GM12872 (cell line): ENCODE results near the gene JHY.

Experiments used
- TF ChIP-seq, protein P1 (sequence below): IDR thresholded peaks from 3 replicates; pipeline ENCODE4 v1.5.1; 2011; ENCODE audit warnings: low read depth, mild to moderate bottlenecking, low read length, moderate library complexity; ENCODE audit not compliant: insufficient read depth

JHY gene

GRCh38 chr11:122979103-122979814, 96.7 kb downstream of the JHY start:
- TF ChIP-seq, protein P1, sequence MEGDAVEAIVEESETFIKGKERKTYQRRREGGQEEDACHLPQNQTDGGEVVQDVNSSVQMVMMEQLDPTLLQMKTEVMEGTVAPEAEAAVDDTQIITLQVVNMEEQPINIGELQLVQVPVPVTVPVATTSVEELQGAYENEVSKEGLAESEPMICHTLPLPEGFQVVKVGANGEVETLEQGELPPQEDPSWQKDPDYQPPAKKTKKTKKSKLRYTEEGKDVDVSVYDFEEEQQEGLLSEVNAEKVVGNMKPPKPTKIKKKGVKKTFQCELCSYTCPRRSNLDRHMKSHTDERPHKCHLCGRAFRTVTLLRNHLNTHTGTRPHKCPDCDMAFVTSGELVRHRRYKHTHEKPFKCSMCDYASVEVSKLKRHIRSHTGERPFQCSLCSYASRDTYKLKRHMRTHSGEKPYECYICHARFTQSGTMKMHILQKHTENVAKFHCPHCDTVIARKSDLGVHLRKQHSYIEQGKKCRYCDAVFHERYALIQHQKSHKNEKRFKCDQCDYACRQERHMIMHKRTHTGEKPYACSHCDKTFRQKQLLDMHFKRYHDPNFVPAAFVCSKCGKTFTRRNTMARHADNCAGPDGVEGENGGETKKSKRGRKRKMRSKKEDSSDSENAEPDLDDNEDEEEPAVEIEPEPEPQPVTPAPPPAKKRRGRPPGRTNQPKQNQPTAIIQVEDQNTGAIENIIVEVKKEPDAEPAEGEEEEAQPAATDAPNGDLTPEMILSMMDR, result no peak

DNA sequence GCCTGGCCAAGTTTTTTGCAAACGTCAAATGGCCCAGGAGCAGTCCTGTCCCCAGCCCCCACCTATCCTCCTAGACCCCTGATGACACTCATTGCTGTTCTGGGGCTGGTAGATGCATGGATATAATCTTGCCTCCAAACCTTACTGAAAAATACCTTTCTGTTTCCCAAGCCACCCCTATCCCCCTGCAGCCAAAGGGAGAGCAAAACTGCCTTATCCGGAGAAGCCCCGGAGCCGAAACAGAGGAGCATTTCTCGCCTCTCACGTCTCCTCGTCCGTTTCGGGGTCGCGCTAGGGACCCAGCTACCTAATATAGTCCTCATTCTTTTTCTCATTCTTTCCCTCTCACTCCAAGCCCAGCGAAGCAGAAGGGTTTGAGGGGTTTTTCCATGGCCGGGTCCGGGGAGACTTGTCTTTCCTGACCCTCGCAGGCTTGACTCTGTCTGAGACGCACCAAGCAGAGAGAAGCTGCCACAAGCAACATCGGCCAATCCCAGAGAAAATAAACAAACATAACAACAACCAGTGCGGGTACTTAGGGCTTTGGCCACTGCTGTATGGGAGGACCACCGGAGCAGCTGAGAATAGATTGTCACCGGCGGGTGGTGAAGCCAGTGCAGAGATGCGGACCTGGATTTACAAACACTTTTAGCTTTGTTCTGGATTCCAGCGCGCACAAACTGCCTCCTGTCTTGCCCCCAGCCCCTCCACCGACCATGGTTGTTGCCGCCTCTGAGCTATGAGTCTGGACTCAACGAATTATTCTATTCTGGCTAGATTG, 97.4 kb downstream of the JHY start:
- TF ChIP-seq, protein P1, result no peak

DNA sequence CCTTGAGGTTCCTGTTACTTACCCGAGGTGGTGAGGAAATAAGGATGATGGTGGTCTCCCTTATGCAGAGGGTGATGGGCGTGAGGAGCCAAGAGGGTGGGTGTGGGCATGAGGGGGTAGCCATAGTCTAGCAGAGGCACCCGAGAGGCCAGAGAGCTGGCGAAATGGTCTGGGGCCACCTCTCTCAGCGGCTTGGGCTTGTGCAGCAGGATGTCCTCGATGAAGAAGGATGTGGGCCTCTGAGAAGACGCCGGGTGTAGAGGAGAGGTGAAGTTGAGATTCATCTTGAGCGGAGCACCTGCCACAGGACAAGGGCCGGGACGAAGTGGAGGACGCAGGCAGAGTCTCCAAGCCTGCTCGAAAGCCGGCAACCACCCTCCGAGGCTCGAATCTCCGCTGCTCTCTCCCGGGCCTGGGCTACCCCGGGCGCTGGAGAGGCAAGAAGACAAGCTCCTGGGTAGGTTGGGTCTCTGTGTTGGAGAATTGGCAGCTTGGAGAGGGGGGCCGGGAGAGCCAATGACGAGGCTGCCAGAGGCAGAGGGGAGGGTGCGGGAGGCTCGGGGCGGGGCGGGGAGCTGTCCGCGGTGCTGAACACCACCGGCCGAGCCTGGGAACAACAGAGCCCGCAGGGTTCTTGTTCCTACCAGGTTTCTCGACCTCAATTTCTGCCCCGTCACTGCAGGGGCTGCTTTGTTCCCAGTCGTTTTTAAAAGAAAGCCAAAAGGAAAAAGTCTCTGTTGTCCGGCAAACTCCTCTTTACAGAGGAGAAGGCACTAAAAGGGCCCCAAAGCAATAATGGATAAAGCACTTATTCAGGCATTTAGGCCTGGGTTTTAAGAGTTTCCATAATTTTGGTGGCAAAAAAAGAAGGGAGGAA, 99.1 kb downstream of the JHY start, which contains the start of gene BSX:
TSS of gene BSX (minus strand) at position 447 of the 877 bp plus-strand sequence. CDS start at position 284, 163 bp downstream.
- TF ChIP-seq, protein P1, result no peak

- TF ChIP-seq, protein P1, result no peak
Measured at GRCh38 chr11:122983438-122984185, 101.1 kb downstream of the JHY start.

GRCh38 chr11:122984186-122985011, 101.8 kb downstream of the JHY start:
- TF ChIP-seq, protein P1, result no peak

DNA sequence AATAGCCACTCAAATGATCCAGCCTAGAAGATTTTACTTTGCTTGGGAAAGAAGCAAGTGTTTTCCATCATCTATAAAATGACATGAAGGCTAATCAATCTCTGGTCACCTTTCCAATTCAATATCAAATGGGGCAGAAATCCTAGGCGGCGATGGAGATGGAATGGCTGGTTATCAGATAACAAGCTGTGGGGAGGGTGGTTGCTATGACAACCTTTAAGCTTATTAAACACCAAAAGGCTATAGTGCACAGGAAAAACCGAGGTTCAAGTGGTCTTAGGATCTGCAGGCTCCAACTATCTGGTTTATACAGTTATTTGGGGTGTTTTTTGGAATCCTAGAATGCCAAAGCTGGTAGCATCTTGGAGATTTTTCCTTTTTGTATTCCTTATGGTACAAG, 113.0 kb downstream of the JHY start:
- TF ChIP-seq, protein P1, result no peak
